ENCODE measurements around the gene WNK3. TPM values are rescaled to one million over a fixed set of nuclear protein-coding genes. Genes with fewer than 3 reads are reported as not detected.
A peak's percentile ranks its signal among the peaks of the same experiment; 100 is the strongest.

The WNK3 gene
- polyA plus RNA-seq, 1 of the 3 experiments (the other 2 are of a cell fraction), result 0.54 TPM

- peaks cover 0 to 2% of the 10 kb centered on the region in 2 experiments for H3K36me3 ChIP-seq (replicated peaks in 1 of 2; ENCODE audit: control insufficient read depth in 1 of 2, insufficient read depth in 2 of 2, low read length in 1 of 2)
- DNase-seq, result no peak
- no peak overlapping the region for H3K4me3 ChIP-seq (ENCODE audit: low read depth in 2 of 2, low read length in 1 of 2)
- no peak overlapping the region for H3K9ac ChIP-seq
- H3K27ac ChIP-seq (ENCODE audit: low read depth in 2 of 2, low read length in 1 of 2), result no peak overlapping the region
- H3K79me2 ChIP-seq (ENCODE audit: insufficient read depth), result no peaks in the 10 kb centered on the region
- H4K20me1 ChIP-seq (ENCODE audit: insufficient read depth), result no peaks in the 10 kb centered on the region
- no peaks in the 10 kb centered on the region for H3F3A ChIP-seq (replicated peaks; ENCODE audit: insufficient read depth)
- no peaks in the 10 kb centered on the region for H3K9me3 ChIP-seq
- ChIA-PET CTCF (no interaction called here), POLR2A (no interaction called here)
- H3K9me2 ChIP-seq, result no peaks in the 10 kb centered on the region
- no peak overlapping the region for H3K4me2 ChIP-seq
- H3K27me3 ChIP-seq (ENCODE audit: insufficient read depth), result no peaks in the 10 kb centered on the region; the same call in 1 of the 2 replicates
- no peaks in the 10 kb centered on the region for H3K4me1 ChIP-seq (ENCODE audit: control insufficient read depth in 1 of 2, insufficient read depth in 2 of 2, low read depth in 1 of 2, low read length in 1 of 2)
- TF ChIP-seq PBX3 (IDR thresholded peaks at IDR 0.05), result peak; percentile 33; the same call in 1 of the 2 replicates
- TF ChIP-seq EZH2phosphoT487 (IDR thresholded peaks at IDR 0.05; ENCODE audit: borderline replicate concordance, low read depth), result no peak
- TF ChIP-seq REST (IDR thresholded peaks at IDR 0.05; ENCODE audit: low read depth, low read length), result no peak
- no peak for TF ChIP-seq USF2 (IDR thresholded peaks at IDR 0.05; ENCODE audit: borderline replicate concordance, low read depth, low read length)
- no peak for TF ChIP-seq NRF1 (IDR thresholded peaks at IDR 0.05; ENCODE audit: low read depth, low read length)
- TF ChIP-seq CTCF (IDR thresholded peaks at IDR 0.05), result no peak
- no peak for TF ChIP-seq SMC3 (IDR thresholded peaks at IDR 0.05; ENCODE audit: low read depth, low read length)
- no peak for TF ChIP-seq GABPA (IDR thresholded peaks at IDR 0.05; ENCODE audit: low read depth)
- no peak for TF ChIP-seq TAF1 (IDR thresholded peaks at IDR 0.05; ENCODE audit: borderline replicate concordance, low read depth, low read length)
- no peak overlapping the region for H2AFZ ChIP-seq (ENCODE audit: low read depth)
These were observed 69.6 kb downstream of the WNK3 start for GRCh38 chrX:54288277-54288676.
